Naive thymus-derived CD4-positive, alpha-beta T cell (primary cell): ENCODE data around the gene KNDC1. TPM values are rescaled to one million over a fixed set of nuclear protein-coding genes. Genes with fewer than 3 reads are reported as not detected.
A peak's percentile ranks its signal among the peaks of the same experiment; 100 is the strongest.

Experiments used
- ATAC-seq: fragments of 150-1000 bp; cut with Tn5 transposase; 2 replicates; pipeline ENCODE4 v1.10.0; 2021; ENCODE audit warnings: mild to moderate bottlenecking, moderate library complexity
- CTCF ChIA-PET: fragments of 350-600 bp; sonication (Branson Sonifier 250); formaldehyde crosslinking; loops from one replicate; lab custom pipeline; 2021; ENCODE audit warnings: antibody characterized with exemption; lab: Charles Lee
- POLR2A ChIA-PET: fragments of 350-600 bp; sonication (Branson Sonifier 250); formaldehyde crosslinking; loops from one replicate; lab custom pipeline; 2021; ENCODE audit warnings: antibody characterized with exemption, inconsistent platforms; lab: Charles Lee
- DNase-seq, 9 donors: peaks; one replicate each; pipeline versions ENCODE4 v3.0.0 to v3.0.0-alpha.2; 2020 to 2022; ENCODE audit warnings: mixed read lengths in 1 of 9
- H3K27ac ChIP-seq: one replicate; pipeline ENCODE4 v1.7.0; 2013; ENCODE audit warnings: mild to moderate bottlenecking, low read depth, low read length, moderate library complexity
- H3K27me3 ChIP-seq, 2 donors: one replicate each; pipeline ENCODE4 v1.7.0; 2013; ENCODE audit warnings: low read length in 2 of 2, mild to moderate bottlenecking in 2 of 2, moderate library complexity in 2 of 2; ENCODE audit not compliant: control insufficient read depth in 2 of 2, insufficient read depth in 2 of 2
- H3K36me3 ChIP-seq, 3 experiments: 1 replicate in 2 of 3; 2 replicates in 1 of 3; pipeline ENCODE4 v1.7.0; 2013; ENCODE audit warnings: low read length in 3 of 3, mild to moderate bottlenecking in 3 of 3, moderate library complexity in 1 of 3; ENCODE audit not compliant: insufficient read depth in 3 of 3, control insufficient read depth in 2 of 3
- H3K4me1 ChIP-seq, 2 donors: one replicate each; pipeline ENCODE4 v1.7.0; 2013; ENCODE audit warnings: low read length in 2 of 2, mild to moderate bottlenecking in 2 of 2, moderate library complexity in 1 of 2; ENCODE audit not compliant: control insufficient read depth in 2 of 2, insufficient read depth in 2 of 2
- H3K4me3 ChIP-seq: 2 replicates; pipeline ENCODE4 v1.7.0; 2013; ENCODE audit warnings: mild to moderate bottlenecking, low read length
- H3K9me3 ChIP-seq, 3 experiments: 1 replicate in 2 of 3; 2 replicates in 1 of 3; pipeline ENCODE4 v1.7.0; 2013; ENCODE audit warnings: low read length in 3 of 3; ENCODE audit not compliant: control insufficient read depth in 2 of 3
- H3K27ac Mint-ChIP-seq, 9 donors: one replicate each; pipeline ENCODE4 v1.8.0; 2020 to 2022; ENCODE audit warnings: mixed read lengths in 9 of 9, mild to moderate bottlenecking in 8 of 9, moderate library complexity in 5 of 9, inconsistent platforms in 2 of 9
- H3K27me3 Mint-ChIP-seq, 5 donors: one replicate each; pipeline ENCODE4 v1.8.0; 2021 to 2022; ENCODE audit warnings: mixed read lengths in 5 of 5, mild to moderate bottlenecking in 1 of 5
- H3K36me3 Mint-ChIP-seq, 5 donors: one replicate each; pipeline ENCODE4 v1.8.0; 2020 to 2022; ENCODE audit warnings: mixed read lengths in 5 of 5, mild to moderate bottlenecking in 3 of 5, inconsistent platforms in 1 of 5
- H3K4me1 Mint-ChIP-seq, 7 donors: one replicate each; pipeline ENCODE4 v1.8.0; 2020 to 2022; ENCODE audit warnings: mixed read lengths in 7 of 7, mild to moderate bottlenecking in 3 of 7, inconsistent platforms in 1 of 7
- H3K4me3 Mint-ChIP-seq, 10 donors: one replicate each; pipeline ENCODE4 v1.8.0; 2020 to 2022; ENCODE audit warnings: mild to moderate bottlenecking in 10 of 10, mixed read lengths in 10 of 10, moderate library complexity in 6 of 10, inconsistent platforms in 2 of 10
- H3K9me3 Mint-ChIP-seq, 11 donors: one replicate each; pipeline ENCODE4 v1.8.0; 2020 to 2022; ENCODE audit warnings: mixed read lengths in 11 of 11, mild to moderate bottlenecking in 4 of 11, inconsistent platforms in 1 of 11, moderate library complexity in 1 of 11
- intact Hi-C, 2 donors: fragments of 100-400 bp; cut with micrococcal nuclease; formaldehyde crosslinking; loops; one replicate each; pipeline ENCODE4 v1.15.1; 2023
- polyA plus RNA-seq, 2 donors: library from polyadenylated mRNA; unstranded; fragments of 300-500 nt; fragmentation: Illumina TruSeq; gene quantifications; one replicate each; pipeline ENCODE4 v1.2.3, GENCODE V29; 2021
- total RNA-seq, 6 experiments: library from RNA in 5 of 6; stranded (reverse) in 5 of 6; gene quantifications; 1 replicate in 5 of 6; 2 replicates in 1 of 6; pipeline ENCODE4 v1.2.3 and lab custom pipeline; 2021 to 2026

KNDC1 gene
- total and polyA plus RNA-seq, 7 experiments from 2014 or later: 0.05 to 3.6 (median 0.60) TPM; not detected in 3

DNA sequence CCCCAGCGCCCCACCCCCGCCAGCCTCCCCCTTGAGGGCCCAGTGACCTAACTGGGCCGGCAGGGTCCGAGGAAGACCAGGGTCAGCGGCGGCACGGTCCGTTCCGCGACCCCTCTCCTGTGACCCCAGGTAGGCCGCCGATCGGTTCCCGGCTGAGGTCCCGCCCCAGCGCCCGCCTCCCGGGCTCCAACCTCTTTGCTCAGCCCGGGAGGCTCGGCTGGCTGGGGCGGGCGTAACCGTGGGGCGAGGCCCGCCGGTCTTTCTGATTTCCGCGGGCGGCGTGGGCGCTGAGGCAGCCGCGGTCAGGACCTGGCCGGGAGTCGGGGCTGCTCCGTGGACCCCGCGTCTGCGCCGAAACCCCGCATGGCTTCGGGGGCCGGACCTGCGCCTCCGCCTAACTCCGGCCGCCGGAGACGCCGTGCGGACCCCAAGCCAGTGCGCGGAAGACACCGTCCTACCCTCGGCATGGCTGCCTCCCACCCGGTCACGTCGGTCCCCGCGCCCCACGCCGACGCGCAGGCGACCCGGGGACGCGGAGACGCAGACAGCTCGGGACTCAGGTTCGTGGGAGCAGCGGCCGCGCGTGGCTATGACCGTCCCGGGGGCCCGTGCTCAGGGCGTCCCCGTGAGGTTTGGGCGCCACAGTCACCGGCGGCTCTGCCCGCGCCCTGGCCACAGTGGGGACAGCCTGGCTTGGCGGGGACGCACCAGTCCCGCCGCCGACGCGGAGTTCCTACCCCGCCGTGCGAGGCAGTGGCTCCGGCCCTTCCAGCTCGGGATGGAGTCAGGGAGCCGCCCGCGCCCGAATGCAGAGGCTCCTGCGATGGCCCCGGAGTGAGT, 76.6 kb downstream of the KNDC1 start:
- Histone ChIP-seq H3K27me3 (peaks cover 3 to 21% of the 10 kb centered on the region in 2 donors), H3K4me3 (no peak overlapping the region)

DNA sequence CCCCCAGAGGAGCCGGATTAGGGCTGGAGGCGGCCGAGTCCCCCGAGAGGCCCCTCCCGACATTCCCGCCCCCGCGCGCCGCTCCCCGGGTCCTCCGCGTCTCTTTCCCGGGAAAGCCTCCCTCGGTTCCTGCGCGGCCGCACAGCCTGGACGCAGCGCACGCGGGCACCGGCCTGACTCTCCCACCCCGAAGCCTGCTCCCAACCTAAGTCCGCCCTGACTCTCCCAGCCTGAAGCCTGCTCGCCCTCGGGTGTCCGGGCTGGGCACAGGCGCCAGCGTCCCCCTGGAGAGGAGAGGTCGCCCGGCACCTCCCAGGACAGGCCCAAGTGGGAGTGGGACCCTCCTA, 77.2 kb downstream of the KNDC1 start:
- no peaks in the 10 kb centered on the region for H3K9me3 ChIP-seq
- DNase-seq (peak in 1 of 9 donors; percentile 4), ATAC-seq (no peak)
- no peak overlapping the region for H3K27ac ChIP-seq
- Mint-ChIP-seq H3K27ac (no peak overlapping the region), H3K36me3 (no peaks in the 10 kb centered on the region), H3K9me3 (peaks cover 0 to 4% (median 0%) of the 10 kb centered on the region in 11 donors), H3K4me3 (peak overlapping the region in 5 of 10 donors; percentile 16 to 79 (median 50)), H3K27me3 (peaks cover 32 to 71% (median 42%) of the 10 kb centered on the region in 5 donors), H3K4me1 (peaks cover 11 to 26% (median 18%) of the 10 kb centered on the region in 7 donors)
- intact Hi-C loops: loop anchor here in 1 of 2 donors (10.0 kb wide), 1 partner anchor 92 kb away; no protein-coding TSS in a partner anchor
- POLR2A ChIA-PET: no interaction called here
- peaks cover 0 to 26% of the 10 kb centered on the region in 2 donors for H3K4me1 ChIP-seq
- CTCF ChIA-PET: no interaction called here
- no peaks in the 10 kb centered on the region for H3K36me3 ChIP-seq
- H3K4me3 ChIP-seq: no peak overlapping the region
- peaks cover 3 to 15% of the 10 kb centered on the region in 2 donors for H3K27me3 ChIP-seq

More for the DNA sequence above, 76.6 kb downstream of the KNDC1 start:
- ChIA-PET CTCF (no interaction called here), POLR2A (no interaction called here)
- Mint-ChIP-seq H3K27ac (no peak overlapping the region), H3K9me3 (peaks cover 0 to 4% (median 0%) of the 10 kb centered on the region in 11 donors), H3K4me1 (peaks cover 11 to 23% (median 14%) of the 10 kb centered on the region in 7 donors), H3K36me3 (no peaks in the 10 kb centered on the region), H3K27me3 (peaks cover 37 to 73% (median 44%) of the 10 kb centered on the region in 5 donors), H3K4me3 (peak overlapping the region in 2 of 10 donors; percentile 68 to 79)
- peaks cover 0 to 23% of the 10 kb centered on the region in 2 donors for H3K4me1 ChIP-seq
- DNase-seq (peak in 1 of 9 donors; percentile 6), ATAC-seq (no peak)
- intact Hi-C loops: loop anchor here in 1 of 2 donors (10.0 kb wide), 1 partner anchor 92 kb away; no protein-coding TSS in a partner anchor
- no peaks in the 10 kb centered on the region for H3K36me3 ChIP-seq
- no peaks in the 10 kb centered on the region for H3K9me3 ChIP-seq
- no peak overlapping the region for H3K27ac ChIP-seq

DNA sequence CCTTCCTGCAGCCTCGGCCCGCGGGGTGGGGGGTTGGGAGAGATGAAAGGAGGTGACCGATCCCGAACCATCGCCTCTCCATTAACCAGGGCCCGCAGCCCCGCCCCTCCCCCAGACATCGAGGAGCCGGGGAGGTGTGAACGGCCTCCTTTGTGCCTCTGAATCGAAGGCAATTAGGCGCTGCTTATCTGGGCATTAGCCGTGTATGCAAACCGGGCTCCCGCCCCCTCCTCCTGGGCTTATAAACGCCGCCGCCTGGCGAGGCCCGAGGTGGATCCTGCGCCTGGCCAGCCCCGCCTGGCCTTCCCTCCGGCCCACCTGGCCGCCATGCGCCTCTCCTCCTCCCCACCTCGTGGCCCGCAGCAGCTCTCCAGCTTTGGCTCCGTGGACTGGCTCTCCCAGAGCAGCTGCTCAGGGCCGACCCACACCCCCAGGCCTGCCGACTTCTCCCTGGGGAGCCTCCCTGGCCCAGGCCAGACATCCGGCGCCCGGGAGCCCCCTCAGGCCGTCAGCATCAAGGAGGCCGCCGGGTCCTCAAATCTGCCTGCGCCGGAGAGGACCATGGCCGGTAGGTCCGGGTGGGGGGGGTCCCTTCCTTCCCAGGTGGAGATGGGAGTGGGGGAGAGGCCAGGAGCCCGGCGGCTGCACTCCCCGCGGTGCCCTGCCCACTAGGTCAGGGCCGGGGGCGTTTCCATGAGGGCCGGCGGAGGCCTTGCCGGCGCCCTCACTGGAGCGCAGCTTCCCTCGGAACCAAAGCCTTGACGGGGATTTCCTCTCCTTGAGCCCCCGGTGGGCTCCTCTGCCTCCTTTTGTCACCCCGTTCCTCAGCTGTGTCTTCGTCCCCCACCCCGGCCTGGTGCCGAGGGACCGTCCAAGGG, 77.8 kb downstream of the KNDC1 start, which contains the start of gene VENTX:
Gene VENTX (plus strand): TSS at position 268 of the 878 bp plus-strand sequence. CDS start 60 bp downstream, at position 328.
- H3K9me3 ChIP-seq: no peaks in the 10 kb centered on the region
- Mint-ChIP-seq H3K4me3 (peak within 1 kb of the TSS in 6 of 10 donors; percentile 38 to 79 (median 52)), H3K27me3 (peaks cover 34 to 69% (median 47%) of the 10 kb centered on the region in 5 donors), H3K4me1 (peaks cover 11 to 29% (median 18%) of the 10 kb centered on the region in 7 donors), H3K27ac (no peak within 1 kb of the TSS), H3K36me3 (no peaks in the 10 kb centered on the region), H3K9me3 (peaks cover 0 to 4% (median 0%) of the 10 kb centered on the region in 11 donors)
- no peak within 1 kb of the TSS for H3K4me3 ChIP-seq
- peak in 1 of 9 donors; percentile 7 for DNase-seq
- no peak within 1 kb of the TSS for H3K27ac ChIP-seq
- H3K36me3 ChIP-seq: no peaks in the 10 kb centered on the region
- CTCF ChIA-PET: no interaction called here
- intact Hi-C loops: loop anchor here in 1 of 2 donors (10.0 kb wide), 1 partner anchor 93 kb away; no protein-coding TSS in a partner anchor
- peaks cover 3 to 13% of the 10 kb centered on the region in 2 donors for H3K27me3 ChIP-seq
- POLR2A ChIA-PET: no interaction called here
- no peak for ATAC-seq
- peaks cover 0 to 26% of the 10 kb centered on the region in 2 donors for H3K4me1 ChIP-seq

DNA sequence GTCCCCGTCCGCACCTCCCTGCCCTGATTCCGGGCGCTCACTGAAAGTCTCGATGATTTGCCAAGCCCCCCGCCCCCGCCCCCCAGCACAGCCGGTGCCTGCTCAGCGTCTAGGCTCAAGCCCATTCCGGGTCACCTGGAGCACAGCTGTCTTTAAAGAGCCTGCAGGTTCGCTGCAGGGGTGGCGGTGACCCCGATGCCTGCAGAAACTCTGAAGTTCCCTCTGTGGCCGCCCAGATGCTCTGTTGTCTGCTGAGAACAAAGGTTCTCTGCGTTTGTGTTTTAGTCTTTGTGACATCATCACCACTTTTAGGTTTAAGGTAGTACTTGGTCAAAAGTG, 78.4 kb downstream of the KNDC1 start:
- Mint-ChIP-seq H3K36me3 (no peaks in the 10 kb centered on the region), H3K27ac (no peak overlapping the region), H3K4me3 (peak overlapping the region in 6 of 10 donors; percentile 19 to 79 (median 44)), H3K4me1 (peaks cover 11 to 33% (median 18%) of the 10 kb centered on the region in 7 donors), H3K27me3 (peaks cover 38 to 67% (median 48%) of the 10 kb centered on the region in 5 donors), H3K9me3 (peaks cover 0 to 4% (median 0%) of the 10 kb centered on the region in 11 donors)
- Histone ChIP-seq H3K9me3 (no peaks in the 10 kb centered on the region), H3K27ac (no peak overlapping the region), H3K36me3 (no peaks in the 10 kb centered on the region), H3K4me3 (no peak overlapping the region), H3K27me3 (peaks cover 3 to 13% of the 10 kb centered on the region in 2 donors), H3K4me1 (peaks cover 0 to 26% of the 10 kb centered on the region in 2 donors)
- CTCF ChIA-PET: no interaction called here
- POLR2A ChIA-PET: no interaction called here
- peak in 1 of 9 donors; percentile 3 for DNase-seq
- no peak for ATAC-seq
- intact Hi-C loops: loop anchor here in 1 of 2 donors (10.0 kb wide), 1 partner anchor 94 kb away; no protein-coding TSS in a partner anchor

DNA sequence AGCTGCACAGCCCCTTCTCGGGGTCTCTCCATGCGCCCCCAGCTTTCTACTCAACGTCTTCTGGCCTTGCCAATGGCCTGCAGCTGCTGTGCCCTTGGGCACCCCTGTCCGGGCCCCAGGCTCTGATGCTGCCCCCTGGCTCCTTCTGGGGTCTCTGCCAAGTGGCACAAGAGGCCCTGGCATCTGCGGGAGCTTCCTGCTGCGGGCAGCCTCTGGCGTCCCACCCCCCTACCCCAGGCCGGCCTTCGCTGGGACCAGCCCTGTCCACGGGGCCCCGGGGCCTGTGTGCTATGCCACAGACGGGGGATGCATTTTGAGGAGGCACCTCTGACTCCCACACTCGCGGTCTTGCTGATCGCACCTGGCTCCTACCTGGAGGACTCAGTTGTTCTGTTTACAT, 80.0 kb downstream of the KNDC1 start:
- Mint-ChIP-seq H3K9me3 (no peaks in the 10 kb centered on the region), H3K4me1 (peaks cover 11 to 33% (median 18%) of the 10 kb centered on the region in 7 donors), H3K4me3 (no peak overlapping the region), H3K27me3 (peaks cover 38 to 53% (median 46%) of the 10 kb centered on the region in 5 donors), H3K36me3 (no peaks in the 10 kb centered on the region), H3K27ac (no peak overlapping the region)
- ATAC-seq (no peak), DNase-seq (peak in 1 of 9 donors; percentile 7)
- Histone ChIP-seq H3K4me1 (peaks cover 0 to 26% of the 10 kb centered on the region in 2 donors), H3K4me3 (no peak overlapping the region), H3K9me3 (no peaks in the 10 kb centered on the region), H3K27me3 (peaks cover 3 to 13% of the 10 kb centered on the region in 2 donors), H3K36me3 (no peaks in the 10 kb centered on the region), H3K27ac (no peak overlapping the region)
- ChIA-PET POLR2A (no interaction called here), CTCF (no interaction called here)
- intact Hi-C loops: loop anchor here in 1 of 2 donors (10.0 kb wide), 1 partner anchor 95 kb away; no protein-coding TSS in a partner anchor
